Uterus (tissue), 4 donors: ENCODE results near the gene SLC17A2. TPM values are rescaled to one million over a fixed set of nuclear protein-coding genes. Genes with fewer than 3 reads are reported as not detected.
"Not testable (repeated sequence)": the region's sequence is repeated elsewhere in the genome, so short reads cannot be mapped to it uniquely, and the experiment has no call there.

Experiments
- DNase-seq, 2 donors: peaks; one replicate each; pipeline ENCODE4 v3.0.0-alpha.2; 2019 to 2020
- H3K27ac ChIP-seq, 2 donors: fragments of 200-600 bp; sonication (generic); 1 replicate in 1 of 2; 2 replicates in 1 of 2; pipeline ENCODE4 v1.5.1; 2016 to 2018
- H3K27me3 ChIP-seq, 2 donors: fragments of 200-600 bp; sonication (generic); one replicate each; pipeline ENCODE4 v1.5.1; 2018 to 2019; ENCODE audit warnings: control low read depth in 1 of 2
- H3K36me3 ChIP-seq, 2 donors: fragments of 200-600 bp; sonication (generic); one replicate each; pipeline ENCODE4 v1.5.1; 2019; ENCODE audit warnings: control low read depth in 1 of 2
- H3K4me1 ChIP-seq, 2 donors: fragments of 200-600 bp; sonication (generic); one replicate each; pipeline ENCODE4 v1.5.1; 2018 to 2019; ENCODE audit warnings: control low read depth in 1 of 2
- H3K4me3 ChIP-seq, 2 donors: fragments of 200-600 bp; sonication (generic); 1 replicate in 1 of 2; 2 replicates in 1 of 2; pipeline ENCODE4 v1.5.1; 2018 to 2019; ENCODE audit warnings: mild to moderate bottlenecking in 1 of 2
- H3K9me3 ChIP-seq, 2 donors: fragments of 200-600 bp; sonication (generic); one replicate each; pipeline ENCODE4 v1.5.1; 2019; ENCODE audit warnings: control low read depth in 1 of 2
- CTCF ChIP-seq, 4 experiments: fragments of 200-600 bp in 2 of 4; fragments of 450-650 bp in 2 of 4; sonication (generic) in 2 of 4; IDR thresholded peaks; one replicate each; pipeline ENCODE4 v1.5.1; 2016 to 2019; ENCODE audit warnings: antibody characterized with exemption in 4 of 4, mild to moderate bottlenecking in 2 of 4, moderate library complexity in 1 of 4
- POLR2A ChIP-seq, 2 donors: fragments of 450-650 bp; IDR thresholded peaks; one replicate each; pipeline ENCODE4 v1.6.1; 2016; ENCODE audit warnings: antibody characterized with exemption in 2 of 2, mild to moderate bottlenecking in 1 of 2, moderate library complexity in 1 of 2
- intact Hi-C: fragments of 100-400 bp; cut with DNase I; formaldehyde crosslinking; loops from one replicate; pipeline ENCODE4 v1.15.1; 2023; ENCODE audit warnings: low total_unique reads
- total RNA-seq, 4 donors: library from RNA; depleted of rRNA in 3 of 4; stranded (reverse); fragments of >200 nt in 3 of 4; gene quantifications; one replicate each; pipeline versions ENCODE4 v1.1.0 to v1.2.4, GENCODE V29; 2014 to 2023
- donor health status: DM: yes; HTN: yes; CAD: no.

SLC17A2 gene
- total RNA-seq, 4 donors from 2014 or later, result not detected

GRCh38 chr6:25951296-25952032, 21.0 kb upstream of the SLC17A2 start:
- H3K9me3 ChIP-seq, result no peaks in the 10 kb centered on the region

GRCh38 chr6:25950297-25950696, 19.8 kb upstream of the SLC17A2 start:
- no peaks in the 10 kb centered on the region for H3K4me1 ChIP-seq
- intact Hi-C loops, result no loop called here
- H3K27ac ChIP-seq, result no peak overlapping the region
- no peak overlapping the region for H3K4me3 ChIP-seq
- no peak for TF ChIP-seq POLR2A (IDR thresholded peaks at IDR 0.05)
- no peak for TF ChIP-seq CTCF (IDR thresholded peaks at IDR 0.05)
- no peaks in the 10 kb centered on the region for H3K36me3 ChIP-seq
- DNase-seq, result no peak
- no peaks in the 10 kb centered on the region for H3K27me3 ChIP-seq
- no peaks in the 10 kb centered on the region for H3K9me3 ChIP-seq

More at GRCh38 chr6:25951296-25952032, 21.0 kb upstream of the SLC17A2 start:
- H3K4me3 ChIP-seq, result no peak overlapping the region
- intact Hi-C loops, result no loop called here
- TF ChIP-seq POLR2A (IDR thresholded peaks at IDR 0.05) (no peak), CTCF (IDR thresholded peaks at IDR 0.05) (no peak)
- no peaks in the 10 kb centered on the region for H3K36me3 ChIP-seq
- H3K27me3 ChIP-seq, result no peaks in the 10 kb centered on the region
- no peaks in the 10 kb centered on the region for H3K4me1 ChIP-seq
- H3K27ac ChIP-seq, result no peak overlapping the region
- DNase-seq, result no peak

- TF ChIP-seq CTCF (IDR thresholded peaks at IDR 0.05) (no peak), POLR2A (IDR thresholded peaks at IDR 0.05) (no peak)
- Histone ChIP-seq H3K27me3 (no peaks in the 10 kb centered on the region), H3K4me1 (no peaks in the 10 kb centered on the region), H3K9me3 (no peaks in the 10 kb centered on the region), H3K27ac (no peak overlapping the region), H3K4me3 (no peak overlapping the region), H3K36me3 (no peaks in the 10 kb centered on the region)
- intact Hi-C loops, result no loop called here
- no peak for DNase-seq
Measured at GRCh38 chr6:25949695-25950094, 19.2 kb upstream of the SLC17A2 start.

GRCh38 chr6:25947492-25947891, 17.0 kb upstream of the SLC17A2 start:
- intact Hi-C loops, H3K4me3 ChIP-seq, H3K36me3 ChIP-seq, DNase-seq, H3K27me3 ChIP-seq, H3K27ac ChIP-seq, H3K9me3 ChIP-seq, H3K4me1 ChIP-seq: not testable (repeated sequence)

- intact Hi-C loops, result no loop called here
- no peaks in the 10 kb centered on the region for H3K36me3 ChIP-seq
- no peaks in the 10 kb centered on the region for H3K9me3 ChIP-seq
- no peaks in the 10 kb centered on the region for H3K4me1 ChIP-seq
- H3K27me3 ChIP-seq, result no peaks in the 10 kb centered on the region
- no peak overlapping the region for H3K27ac ChIP-seq
- no peak overlapping the region for H3K4me3 ChIP-seq
- TF ChIP-seq POLR2A (IDR thresholded peaks at IDR 0.05), result no peak
- DNase-seq, result no peak
Measured at GRCh38 chr6:25946631-25947030, 16.1 kb upstream of the SLC17A2 start.

- H3K4me1 ChIP-seq, H3K27me3 ChIP-seq, H3K9me3 ChIP-seq, H3K4me3 ChIP-seq, H3K36me3 ChIP-seq, DNase-seq, intact Hi-C loops, H3K27ac ChIP-seq: not testable (repeated sequence)
Measured at GRCh38 chr6:25945738-25946137, 15.2 kb upstream of the SLC17A2 start.
